ENCODE measurements around the gene LOXL1. TPM values are rescaled to one million over a fixed set of nuclear protein-coding genes. Genes with fewer than 3 reads are reported as not detected.

LOXL1 gene
- total and polyA plus RNA-seq, 2 donors (not counting 1 experiment from before 2014, with no cell fraction given) = 65.6 to 163 TPM

- H3K4me3 ChIP-seq (replicated peaks in 1 of 4; ENCODE audit: control extremely low read depth in 1 of 4, insufficient read depth in 1 of 4, low read depth in 3 of 4, low read length in 4 of 4) = no peak overlapping the region
- H3K9me3 ChIP-seq (ENCODE audit: control insufficient read depth, insufficient read depth, low read depth, low read length) = no peaks in the 10 kb centered on the region
- H3K4me1 ChIP-seq (ENCODE audit: control insufficient read depth, extremely low read depth, insufficient read depth, low read length) = peaks cover 30% of the 10 kb centered on the region
- H2AFZ ChIP-seq (ENCODE audit: low read length) = no peak overlapping the region
- peak overlapping the region; percentile 59 for H3K4me2 ChIP-seq (ENCODE audit: extremely low read depth, insufficient read depth, low read length)
- peaks cover 89% of the 10 kb centered on the region for H3K79me2 ChIP-seq (ENCODE audit: control insufficient read depth, insufficient read depth, low read length)
- no peaks in the 10 kb centered on the region for H3K27me3 ChIP-seq (ENCODE audit: control insufficient read depth, insufficient read depth, low read length)
- peak overlapping the region; percentile 79 for H3K27ac ChIP-seq (ENCODE audit: insufficient read depth, low read length)
- TF ChIP-seq CTCF (conservative IDR thresholded peaks at IDR 0.05 in 1 of 2, IDR thresholded peaks at IDR 0.05 in 1 of 2; ENCODE audit: low read depth in 1 of 2, low read length in 2 of 2) (no peak), EZH2 (IDR thresholded peaks at IDR 0.05; ENCODE audit: low read length, missing control alignments) (no peak)
- DNase-seq (ENCODE audit: low read depth in 2 of 2) = no peak
- H3K36me3 ChIP-seq (ENCODE audit: control insufficient read depth, insufficient read depth, low read length) = peaks cover 3% of the 10 kb centered on the region
- no peaks in the 10 kb centered on the region for H4K20me1 ChIP-seq (ENCODE audit: control insufficient read depth, extremely low read depth, insufficient read depth, low read length)
- no peak overlapping the region for H3K9ac ChIP-seq (ENCODE audit: insufficient read depth, low read length)
These were observed 5.2 kb downstream of the LOXL1 start for GRCh38 chr15:73931441-73931840.

GRCh38 chr15:73932381-73933191, 6.3 kb downstream of the LOXL1 start:
- Histone ChIP-seq H3K27me3 (ENCODE audit: control insufficient read depth, insufficient read depth, low read length) (no peaks in the 10 kb centered on the region), H3K36me3 (ENCODE audit: control insufficient read depth, insufficient read depth, low read length) (peaks cover 3% of the 10 kb centered on the region), H3K4me1 (ENCODE audit: control insufficient read depth, extremely low read depth, insufficient read depth, low read length) (peaks cover 30% of the 10 kb centered on the region), H3K4me2 (ENCODE audit: extremely low read depth, insufficient read depth, low read length) (no peak overlapping the region), H4K20me1 (ENCODE audit: control insufficient read depth, extremely low read depth, insufficient read depth, low read length) (no peaks in the 10 kb centered on the region), H2AFZ (ENCODE audit: low read length) (no peak overlapping the region), H3K4me3 (replicated peaks in 1 of 4; ENCODE audit: control extremely low read depth in 1 of 4, insufficient read depth in 1 of 4, low read depth in 3 of 4, low read length in 4 of 4) (no peak overlapping the region), H3K9me3 (ENCODE audit: control insufficient read depth, insufficient read depth, low read depth, low read length) (no peaks in the 10 kb centered on the region), H3K9ac (ENCODE audit: insufficient read depth, low read length) (no peak overlapping the region), H3K79me2 (ENCODE audit: control insufficient read depth, insufficient read depth, low read length) (peaks cover 89% of the 10 kb centered on the region), H3K27ac (ENCODE audit: insufficient read depth, low read length) (no peak overlapping the region)
- TF ChIP-seq CTCF (conservative IDR thresholded peaks at IDR 0.05 in 1 of 2, IDR thresholded peaks at IDR 0.05 in 1 of 2; ENCODE audit: low read depth in 1 of 2, low read length in 2 of 2) = no peak
- no peak for TF ChIP-seq EZH2 (IDR thresholded peaks at IDR 0.05; ENCODE audit: low read length, missing control alignments)
- no peak for DNase-seq (ENCODE audit: low read depth in 2 of 2)

- Histone ChIP-seq H3K4me3 (replicated peaks in 1 of 4; ENCODE audit: control extremely low read depth in 1 of 4, insufficient read depth in 1 of 4, low read depth in 3 of 4, low read length in 4 of 4) (no peak overlapping the region), H3K36me3 (ENCODE audit: control insufficient read depth, insufficient read depth, low read length) (peaks cover 3% of the 10 kb centered on the region), H3K9ac (ENCODE audit: insufficient read depth, low read length) (no peak overlapping the region), H3K79me2 (ENCODE audit: control insufficient read depth, insufficient read depth, low read length) (peaks cover 78% of the 10 kb centered on the region), H3K27me3 (ENCODE audit: control insufficient read depth, insufficient read depth, low read length) (no peaks in the 10 kb centered on the region), H4K20me1 (ENCODE audit: control insufficient read depth, extremely low read depth, insufficient read depth, low read length) (no peaks in the 10 kb centered on the region), H3K9me3 (ENCODE audit: control insufficient read depth, insufficient read depth, low read depth, low read length) (no peaks in the 10 kb centered on the region), H3K4me1 (ENCODE audit: control insufficient read depth, extremely low read depth, insufficient read depth, low read length) (peaks cover 23% of the 10 kb centered on the region), H3K4me2 (ENCODE audit: extremely low read depth, insufficient read depth, low read length) (no peak overlapping the region), H2AFZ (ENCODE audit: low read length) (no peak overlapping the region), H3K27ac (ENCODE audit: insufficient read depth, low read length) (no peak overlapping the region)
- TF ChIP-seq CTCF (conservative IDR thresholded peaks at IDR 0.05 in 1 of 2, IDR thresholded peaks at IDR 0.05 in 1 of 2; ENCODE audit: low read depth in 1 of 2, low read length in 2 of 2) = no peak
- no peak for TF ChIP-seq EZH2 (IDR thresholded peaks at IDR 0.05; ENCODE audit: low read length, missing control alignments)
- DNase-seq (ENCODE audit: low read depth in 2 of 2) = no peak
These were observed 8.0 kb downstream of the LOXL1 start for GRCh38 chr15:73934281-73934680.
